ENCODE results near the gene LYST.

- TF ChIP-seq CTCF (conservative IDR thresholded peaks at IDR 0.05; ENCODE audit: low read depth, low read length), result no peak
- TF ChIP-seq EZH2 (IDR thresholded peaks at IDR 0.05; ENCODE audit: borderline replicate concordance, low read depth, low read length, poor library complexity, severe bottlenecking), result no peak
Measured at GRCh38 chr1:235907187-235907896, 40.6 kb upstream of the LYST start.
